Measurements from ENCODE around the gene CIB4. TPM values are rescaled to one million over a fixed set of nuclear protein-coding genes. Genes with fewer than 3 reads are reported as not detected.

Gene CIB4
- total RNA-seq, 1 donor from 2014 or later = not detected

DNA sequence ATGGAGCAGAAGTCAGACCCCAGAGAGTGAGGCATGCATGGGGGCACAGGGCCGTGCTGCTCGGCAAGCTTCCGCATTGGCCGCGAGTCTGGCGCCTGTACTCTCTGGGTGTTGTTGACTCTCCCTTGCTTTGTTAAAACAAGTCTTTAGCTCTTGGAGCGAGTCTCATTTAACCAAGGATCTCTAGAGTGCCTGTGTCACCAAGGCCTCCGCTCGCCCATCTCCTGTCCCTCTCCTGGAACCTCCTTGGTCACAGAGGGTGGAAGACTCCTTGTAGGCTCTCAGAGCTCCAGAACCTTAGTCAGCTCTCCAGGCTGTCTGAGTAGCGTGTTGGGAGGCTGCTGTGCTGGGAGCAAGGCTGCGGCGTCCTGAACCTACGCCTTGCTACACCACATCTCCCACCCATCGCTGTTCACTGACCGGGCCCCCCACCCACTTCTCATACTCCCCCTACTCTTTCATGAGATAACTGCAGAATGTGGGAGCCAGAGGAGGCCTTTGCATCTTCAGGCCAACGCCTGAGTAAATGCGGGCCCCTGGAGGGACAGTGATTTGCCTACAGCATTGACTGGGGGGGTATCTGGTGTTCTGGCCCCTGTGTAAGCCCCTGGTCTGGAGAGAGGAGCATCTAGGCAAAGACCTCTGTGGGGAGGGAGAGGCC is 66.1 kb downstream of the CIB4 start:
- Histone ChIP-seq H3K4me3 (no peak overlapping the region), H3K36me3 (no peaks in the 10 kb centered on the region), H3K4me1 (no peaks in the 10 kb centered on the region), H3K27ac (no peak overlapping the region), H3K9me3 (no peaks in the 10 kb centered on the region), H3K27me3 (peaks cover 13% of the 10 kb centered on the region)
- ATAC-seq (no peak), DNase-seq (no peak)
- intact Hi-C loops (cut with DNase I) = no loop called here
- TF ChIP-seq, protein P1, sequence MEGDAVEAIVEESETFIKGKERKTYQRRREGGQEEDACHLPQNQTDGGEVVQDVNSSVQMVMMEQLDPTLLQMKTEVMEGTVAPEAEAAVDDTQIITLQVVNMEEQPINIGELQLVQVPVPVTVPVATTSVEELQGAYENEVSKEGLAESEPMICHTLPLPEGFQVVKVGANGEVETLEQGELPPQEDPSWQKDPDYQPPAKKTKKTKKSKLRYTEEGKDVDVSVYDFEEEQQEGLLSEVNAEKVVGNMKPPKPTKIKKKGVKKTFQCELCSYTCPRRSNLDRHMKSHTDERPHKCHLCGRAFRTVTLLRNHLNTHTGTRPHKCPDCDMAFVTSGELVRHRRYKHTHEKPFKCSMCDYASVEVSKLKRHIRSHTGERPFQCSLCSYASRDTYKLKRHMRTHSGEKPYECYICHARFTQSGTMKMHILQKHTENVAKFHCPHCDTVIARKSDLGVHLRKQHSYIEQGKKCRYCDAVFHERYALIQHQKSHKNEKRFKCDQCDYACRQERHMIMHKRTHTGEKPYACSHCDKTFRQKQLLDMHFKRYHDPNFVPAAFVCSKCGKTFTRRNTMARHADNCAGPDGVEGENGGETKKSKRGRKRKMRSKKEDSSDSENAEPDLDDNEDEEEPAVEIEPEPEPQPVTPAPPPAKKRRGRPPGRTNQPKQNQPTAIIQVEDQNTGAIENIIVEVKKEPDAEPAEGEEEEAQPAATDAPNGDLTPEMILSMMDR (IDR thresholded peaks at IDR 0.05) = no peak

- Histone ChIP-seq H3K9me3 (no peaks in the 10 kb centered on the region), H3K36me3 (no peaks in the 10 kb centered on the region), H3K27me3 (peaks cover 7% of the 10 kb centered on the region), H3K4me3 (no peak overlapping the region), H3K4me1 (no peaks in the 10 kb centered on the region), H3K27ac (no peak overlapping the region)
- TF ChIP-seq, protein P1 (IDR thresholded peaks at IDR 0.05) = no peak
- no peak for ATAC-seq
- no peak for DNase-seq
- intact Hi-C loops (cut with DNase I) = no loop called here
Observed at GRCh38 chr2:26574066-26574899, 66.9 kb downstream of the CIB4 start.

GRCh38 chr2:26573241-26573925 is 67.8 kb downstream of the CIB4 start:
- no peaks in the 10 kb centered on the region for H3K36me3 ChIP-seq
- DNase-seq (peak; percentile 38), ATAC-seq (no peak)
- no peak overlapping the region for H3K4me3 ChIP-seq
- peaks cover 3% of the 10 kb centered on the region for H3K27me3 ChIP-seq
- no peaks in the 10 kb centered on the region for H3K4me1 ChIP-seq
- intact Hi-C loops (cut with DNase I) = no loop called here
- TF ChIP-seq, protein P1 (IDR thresholded peaks at IDR 0.05) = no peak
- no peak overlapping the region for H3K27ac ChIP-seq
- H3K9me3 ChIP-seq = no peaks in the 10 kb centered on the region

DNA sequence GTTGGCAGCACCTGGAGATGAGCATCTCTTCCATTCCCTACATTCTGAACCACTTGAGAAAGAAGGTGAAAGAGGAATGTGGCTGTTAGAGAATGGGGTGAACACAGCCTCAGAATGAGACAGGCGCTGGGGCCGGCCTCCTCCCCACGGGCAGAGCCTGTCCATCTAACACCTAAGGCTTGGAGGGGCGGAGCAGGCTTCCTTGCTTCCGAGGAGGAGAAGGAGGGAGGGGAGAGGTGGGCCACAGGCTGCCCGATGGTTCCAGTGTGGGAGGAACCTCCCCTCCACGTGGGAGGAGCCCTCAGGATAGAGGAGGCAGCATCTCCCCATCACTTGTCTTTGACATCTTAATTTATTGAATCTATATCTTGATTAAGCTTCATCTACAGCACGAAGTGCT is 68.6 kb downstream of the CIB4 start:
- H3K27me3 ChIP-seq = peaks cover 7% of the 10 kb centered on the region
- H3K4me1 ChIP-seq = no peaks in the 10 kb centered on the region
- no peak overlapping the region for H3K4me3 ChIP-seq
- H3K27ac ChIP-seq = no peak overlapping the region
- intact Hi-C loops (cut with DNase I) = no loop called here
- DNase-seq = peak; percentile 53
- ATAC-seq = no peak
- no peaks in the 10 kb centered on the region for H3K36me3 ChIP-seq
- TF ChIP-seq, protein P1 (IDR thresholded peaks at IDR 0.05) = no peak
- no peaks in the 10 kb centered on the region for H3K9me3 ChIP-seq

DNA sequence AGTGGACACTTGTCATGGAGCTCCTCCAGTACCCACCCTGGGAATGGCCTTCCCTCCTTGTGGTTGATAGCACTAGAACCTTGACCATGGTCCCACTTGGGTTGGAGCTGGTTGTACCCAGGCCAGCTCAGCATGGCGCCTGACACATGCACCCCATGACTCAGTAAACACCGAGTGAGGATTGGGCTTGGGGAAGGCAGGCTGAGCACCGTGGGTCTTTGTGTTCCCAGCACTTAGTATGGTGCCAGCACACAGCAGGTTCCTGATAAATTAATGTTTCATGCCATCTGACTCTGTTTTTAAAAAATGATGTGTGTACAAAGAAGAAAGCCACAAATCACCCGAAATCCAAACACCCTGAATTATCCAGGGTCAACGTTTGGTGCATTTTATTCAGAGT is 69.8 kb downstream of the CIB4 start:
- Histone ChIP-seq H3K9me3 (no peaks in the 10 kb centered on the region), H3K27ac (no peak overlapping the region), H3K4me3 (no peak overlapping the region), H3K4me1 (no peaks in the 10 kb centered on the region), H3K27me3 (peaks cover 11% of the 10 kb centered on the region), H3K36me3 (no peaks in the 10 kb centered on the region)
- DNase-seq (no peak), ATAC-seq (no peak)
- TF ChIP-seq, protein P1 (IDR thresholded peaks at IDR 0.05) = no peak
- intact Hi-C loops (cut with DNase I) = no loop called here

All from upper lobe of right lung (tissue), 1 donor.